Upper lobe of left lung (tissue), 6 donors: ENCODE measurements around the gene UBR1. TPM values are rescaled to one million over a fixed set of nuclear protein-coding genes. Genes with fewer than 3 reads are reported as not detected.

ENCODE experiments used
- ATAC-seq, 2 donors: fragments of 200-7000 bp; cut with Tn5 transposase; one replicate each; pipeline ENCODE4 v1.9.1; 2022; ENCODE audit warnings: mild to moderate bottlenecking in 2 of 2, moderate library complexity in 2 of 2; ENCODE audit not compliant: low FRiP score in 2 of 2
- DNase-seq, 2 donors: peaks; one replicate each; pipeline ENCODE4 v3.0.0-alpha.2; 2019 to 2020
- H3K27ac ChIP-seq, 4 donors: fragments of 200-600 bp; sonication (generic); one replicate each; pipeline ENCODE4 v1.5.1; 2016 to 2019
- H3K27me3 ChIP-seq, 4 donors: fragments of 200-600 bp; sonication (generic); one replicate each; pipeline ENCODE4 v1.5.1; 2017 to 2019
- H3K36me3 ChIP-seq, 4 donors: fragments of 200-600 bp; sonication (generic); one replicate each; pipeline ENCODE4 v1.5.1; 2016 to 2019
- H3K4me1 ChIP-seq, 4 donors: fragments of 200-600 bp; sonication (generic); one replicate each; pipeline ENCODE4 v1.5.1; 2018 to 2019
- H3K4me3 ChIP-seq, 4 donors: fragments of 200-600 bp; sonication (generic); one replicate each; pipeline ENCODE4 v1.5.1; 2017 to 2019; ENCODE audit warnings: mild to moderate bottlenecking in 2 of 4, moderate library complexity in 1 of 4
- H3K9me3 ChIP-seq, 4 donors: fragments of 200-600 bp; sonication (generic); one replicate each; pipeline ENCODE4 v1.5.1; 2018 to 2019
- CTCF ChIP-seq, 6 experiments: fragments of 450-650 bp in 4 of 6; fragments of 200-600 bp in 2 of 6; sonication (generic) in 2 of 6; IDR thresholded peaks; one replicate each; pipeline ENCODE4 v1.5.1; 2016 to 2019; ENCODE audit warnings: antibody characterized with exemption in 6 of 6
- EP300 ChIP-seq, 4 donors: sonication (generic); formaldehyde crosslinking; IDR thresholded peaks; one replicate each; pipeline ENCODE4 v1.5.1; 2017; ENCODE audit warnings: antibody characterized with exemption in 4 of 4, control low read depth in 2 of 4
- POLR2A ChIP-seq, 4 donors: fragments of 450-650 bp; IDR thresholded peaks; one replicate each; pipeline ENCODE4 v1.5.1; 2016 to 2017; ENCODE audit warnings: antibody characterized with exemption in 4 of 4, mild to moderate bottlenecking in 2 of 4
- POLR2AphosphoS5 ChIP-seq, 2 donors: sonication (generic); formaldehyde crosslinking; IDR thresholded peaks; one replicate each; pipeline ENCODE4 v1.5.1; 2017; ENCODE audit warnings: antibody characterized with exemption in 2 of 2
- WGBS, 2 donors: methylation state at CpG; one replicate each; pipeline ENCODE4 v1.1.5; 2017 to 2018; 5-methylcytosine and 5-hydroxymethylcytosine counted together
- total RNA-seq, 6 donors: library from RNA; depleted of rRNA in 4 of 6; stranded (reverse); fragments of >200 nt in 4 of 6; gene quantifications; one replicate each; pipeline versions ENCODE4 v1.1.0 to v1.2.1, GENCODE V29; 2016 to 2021
- donor health status: DM: no; HTN: no; CAD: no; lungs with moderate emphysema.
- donor health status: DM: no; HTN: yes; CAD: no; lungs with severe emphysema.

UBR1 gene
- total RNA-seq, 6 donors from 2014 or later: 23.7 to 49.2 (median 27.2) TPM

GRCh38 chr15:42915654-42916315 is 190.1 kb downstream of the UBR1 start:
- DNase-seq (no peak), ATAC-seq (no peak)
- Histone ChIP-seq H3K36me3 (no peaks in the 10 kb centered on the region), H3K27me3 (no peaks in the 10 kb centered on the region), H3K4me3 (no peak overlapping the region), H3K9me3 (no peaks in the 10 kb centered on the region), H3K27ac (no peak overlapping the region), H3K4me1 (peaks cover 9 to 17% (median 15%) of the 10 kb centered on the region in 4 donors)
- WGBS, 2 donors: 84 to 88% methylated on average over 3 of the region's 3 CpGs
- no peak for TF ChIP-seq CTCF (IDR thresholded peaks at IDR 0.05)
- TF ChIP-seq POLR2A (IDR thresholded peaks at IDR 0.05): no peak
- TF ChIP-seq POLR2AphosphoS5 (IDR thresholded peaks at IDR 0.05): no peak
- TF ChIP-seq EP300 (IDR thresholded peaks at IDR 0.05): no peak

GRCh38 chr15:42914728-42915497 is 190.9 kb downstream of the UBR1 start:
- TF ChIP-seq POLR2AphosphoS5 (IDR thresholded peaks at IDR 0.05) (no peak), EP300 (IDR thresholded peaks at IDR 0.05) (no peak), POLR2A (IDR thresholded peaks at IDR 0.05) (no peak), CTCF (IDR thresholded peaks at IDR 0.05) (no peak)
- no peak for DNase-seq
- ATAC-seq: no peak
- peak overlapping the region in 1 of 4 donors; percentile 5 for H3K4me3 ChIP-seq
- H3K36me3 ChIP-seq: no peaks in the 10 kb centered on the region
- H3K27me3 ChIP-seq: no peaks in the 10 kb centered on the region
- 51 to 54% methylated on average over 5 of the region's 5 CpGs for WGBS, 2 donors
- H3K4me1 ChIP-seq: peaks cover 9 to 17% (median 15%) of the 10 kb centered on the region in 4 donors
- no peaks in the 10 kb centered on the region for H3K9me3 ChIP-seq
- H3K27ac ChIP-seq: no peak overlapping the region

- WGBS, 2 donors: 83 to 84% methylated on average over 5 of the region's 5 CpGs
- no peak overlapping the region for H3K4me3 ChIP-seq
- ATAC-seq: no peak
Measured at GRCh38 chr15:42911058-42911592, 194.7 kb downstream of the UBR1 start.

GRCh38 chr15:42908538-42908937 is 197.3 kb downstream of the UBR1 start:
- whole genome bisulfite sequencing, 2 donors: 87 to 91% methylated on average over 2 of the region's 2 CpGs
- DNase-seq (no peak), ATAC-seq (no peak)
- H3K36me3 ChIP-seq: no peaks in the 10 kb centered on the region
- peaks cover 0 to 4% (median 1%) of the 10 kb centered on the region in 4 donors for H3K4me1 ChIP-seq
- H3K4me3 ChIP-seq: peak overlapping the region in 1 of 4 donors; percentile 3
- H3K9me3 ChIP-seq: no peaks in the 10 kb centered on the region
- H3K27me3 ChIP-seq: no peaks in the 10 kb centered on the region
- TF ChIP-seq POLR2AphosphoS5 (IDR thresholded peaks at IDR 0.05): no peak
- TF ChIP-seq POLR2A (IDR thresholded peaks at IDR 0.05): no peak
- TF ChIP-seq EP300 (IDR thresholded peaks at IDR 0.05): no peak
- TF ChIP-seq CTCF (IDR thresholded peaks at IDR 0.05): no peak
- no peak overlapping the region for H3K27ac ChIP-seq

More at GRCh38 chr15:42911058-42911592, 194.7 kb downstream of the UBR1 start:
- Histone ChIP-seq H3K27ac (no peak overlapping the region), H3K4me1 (peaks cover 0 to 8% (median 2%) of the 10 kb centered on the region in 4 donors), H3K9me3 (no peaks in the 10 kb centered on the region), H3K27me3 (no peaks in the 10 kb centered on the region), H3K36me3 (no peaks in the 10 kb centered on the region)
- no peak for DNase-seq
- TF ChIP-seq CTCF (IDR thresholded peaks at IDR 0.05): no peak
- TF ChIP-seq POLR2AphosphoS5 (IDR thresholded peaks at IDR 0.05): no peak
